Type B pancreatic cell (in vitro differentiated cells): ENCODE data around the gene CLASP1. TPM values are rescaled to one million over a fixed set of nuclear protein-coding genes. Genes with fewer than 3 reads are reported as not detected.
"Not testable (repeated sequence)": the region's sequence is repeated elsewhere in the genome, so short reads cannot be mapped to it uniquely, and the experiment has no call there.

Experiments
- DNase-seq: peaks from one replicate; pipeline ENCODE4 v3.0.0; 2021; ENCODE audit warnings: mixed read lengths; ENCODE audit not compliant: unreplicated experiment; ENCODE audit errors: extremely low spot score
- H3K27ac Mint-ChIP-seq: 2 replicates; pipeline ENCODE4 v1.8.0; 2021; ENCODE audit warnings: mild to moderate bottlenecking, mixed read lengths
- H3K27me3 Mint-ChIP-seq: 2 replicates; pipeline ENCODE4 v1.8.0; 2021; ENCODE audit warnings: mixed read lengths
- H3K36me3 Mint-ChIP-seq: 2 replicates; pipeline ENCODE4 v1.8.0; 2021; ENCODE audit warnings: mixed read lengths
- H3K4me1 Mint-ChIP-seq: one replicate; pipeline ENCODE4 v1.8.0; 2021; ENCODE audit warnings: mixed read lengths; ENCODE audit not compliant: unreplicated experiment
- H3K4me3 Mint-ChIP-seq: 2 replicates; pipeline ENCODE4 v1.8.0; 2021; ENCODE audit warnings: mild to moderate bottlenecking, mixed read lengths
- H3K9me3 Mint-ChIP-seq: 2 replicates; pipeline ENCODE4 v1.8.0; 2021; ENCODE audit warnings: mixed read lengths
- total RNA-seq: library from RNA; stranded (reverse); gene quantifications from 2 replicates; pipeline ENCODE4 v1.2.1, GENCODE V29; 2021; ENCODE audit warnings: low replicate concordance
- TF ChIP-seq, protein P1 (sequence below): fragments of 200-600 bp; sonication (generic); conservative IDR thresholded peaks from 2 replicates; pipeline ENCODE4 v1.5.0; 2021; ENCODE audit warnings: antibody characterized with exemption, mild to moderate bottlenecking

Gene CLASP1
- total RNA-seq, 1 donor from 2014 or later, result 74.6 TPM

DNA sequence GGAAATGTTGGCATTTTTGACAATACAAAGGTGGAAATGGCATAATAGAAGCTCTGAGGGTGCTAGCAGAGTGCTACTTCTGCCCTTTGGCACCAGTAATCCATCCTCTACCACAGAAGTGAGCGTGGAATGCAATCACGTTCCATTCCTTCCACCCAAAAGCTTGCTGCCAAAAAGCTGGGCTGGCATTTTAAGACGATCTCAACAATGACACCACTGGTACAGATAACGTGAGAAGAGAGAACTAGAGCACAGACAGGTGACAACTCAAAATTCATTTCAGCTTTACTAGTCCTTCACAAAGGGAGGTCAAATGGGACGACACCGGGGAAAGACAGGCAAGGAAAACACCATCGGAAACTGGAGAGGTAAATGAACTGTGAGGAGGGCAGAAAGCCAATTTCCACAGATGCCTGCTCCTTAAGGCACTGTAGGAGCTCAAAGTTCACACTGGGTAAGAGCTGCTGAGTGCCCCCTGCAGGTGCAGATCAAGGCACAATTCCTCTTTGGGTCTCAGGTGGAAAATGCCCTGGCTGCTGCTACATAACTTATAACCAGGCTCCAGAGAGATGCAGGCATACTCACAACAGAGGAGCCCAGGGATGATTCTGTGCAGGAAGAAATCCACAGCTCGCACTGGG lies 169.3 kb downstream of the CLASP1 start:
- DNase-seq, result no peak
- Mint-ChIP-seq H3K36me3 (peaks cover 8% of the 10 kb centered on the region), H3K9me3 (no peaks in the 10 kb centered on the region), H3K27ac (no peak overlapping the region), H3K4me3 (no peak overlapping the region), H3K4me1 (peaks cover 36% of the 10 kb centered on the region), H3K27me3 (no peaks in the 10 kb centered on the region)
- TF ChIP-seq, protein P1, sequence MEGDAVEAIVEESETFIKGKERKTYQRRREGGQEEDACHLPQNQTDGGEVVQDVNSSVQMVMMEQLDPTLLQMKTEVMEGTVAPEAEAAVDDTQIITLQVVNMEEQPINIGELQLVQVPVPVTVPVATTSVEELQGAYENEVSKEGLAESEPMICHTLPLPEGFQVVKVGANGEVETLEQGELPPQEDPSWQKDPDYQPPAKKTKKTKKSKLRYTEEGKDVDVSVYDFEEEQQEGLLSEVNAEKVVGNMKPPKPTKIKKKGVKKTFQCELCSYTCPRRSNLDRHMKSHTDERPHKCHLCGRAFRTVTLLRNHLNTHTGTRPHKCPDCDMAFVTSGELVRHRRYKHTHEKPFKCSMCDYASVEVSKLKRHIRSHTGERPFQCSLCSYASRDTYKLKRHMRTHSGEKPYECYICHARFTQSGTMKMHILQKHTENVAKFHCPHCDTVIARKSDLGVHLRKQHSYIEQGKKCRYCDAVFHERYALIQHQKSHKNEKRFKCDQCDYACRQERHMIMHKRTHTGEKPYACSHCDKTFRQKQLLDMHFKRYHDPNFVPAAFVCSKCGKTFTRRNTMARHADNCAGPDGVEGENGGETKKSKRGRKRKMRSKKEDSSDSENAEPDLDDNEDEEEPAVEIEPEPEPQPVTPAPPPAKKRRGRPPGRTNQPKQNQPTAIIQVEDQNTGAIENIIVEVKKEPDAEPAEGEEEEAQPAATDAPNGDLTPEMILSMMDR, result no peak

DNA sequence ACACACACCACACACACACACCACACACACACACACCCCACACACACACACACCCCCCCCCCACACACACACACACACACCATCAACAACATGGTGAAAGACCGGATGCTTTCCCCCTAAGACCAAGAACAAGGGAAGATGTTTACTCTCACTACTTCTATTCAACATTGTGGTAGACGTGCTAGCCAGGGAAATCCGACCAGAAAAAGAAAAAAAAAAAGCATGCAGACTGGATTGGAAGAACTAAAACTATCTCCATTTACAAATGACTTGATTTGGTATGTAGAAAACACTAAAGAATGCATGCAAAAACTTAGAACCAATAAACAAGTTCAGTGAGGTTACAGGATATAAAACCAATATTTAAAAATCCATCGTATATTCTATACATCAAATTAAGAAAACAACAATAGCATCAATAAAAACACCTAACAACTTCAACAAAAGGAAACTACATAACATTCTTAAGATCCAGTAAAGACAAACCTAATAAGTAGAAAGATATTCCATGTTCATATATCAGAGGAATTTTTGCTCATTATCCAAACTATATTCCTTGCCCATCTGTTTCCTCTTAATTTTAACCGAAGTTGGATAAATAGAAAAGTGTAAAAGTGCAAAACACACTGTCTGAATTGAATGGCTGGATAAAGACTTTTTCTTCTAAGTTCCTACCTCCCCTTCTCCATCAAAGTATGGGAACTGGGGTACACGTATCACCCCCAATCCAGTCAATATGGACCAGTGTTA lies 170.1 kb downstream of the CLASP1 start:
- no peak overlapping the region for H3K4me3 Mint-ChIP-seq
- no peaks in the 10 kb centered on the region for H3K9me3 Mint-ChIP-seq
- peaks cover 32% of the 10 kb centered on the region for H3K4me1 Mint-ChIP-seq
- DNase-seq, result no peak
- TF ChIP-seq, protein P1, result no peak
- no peak overlapping the region for H3K27ac Mint-ChIP-seq
- no peaks in the 10 kb centered on the region for H3K27me3 Mint-ChIP-seq
- peaks cover 5% of the 10 kb centered on the region for H3K36me3 Mint-ChIP-seq

DNA sequence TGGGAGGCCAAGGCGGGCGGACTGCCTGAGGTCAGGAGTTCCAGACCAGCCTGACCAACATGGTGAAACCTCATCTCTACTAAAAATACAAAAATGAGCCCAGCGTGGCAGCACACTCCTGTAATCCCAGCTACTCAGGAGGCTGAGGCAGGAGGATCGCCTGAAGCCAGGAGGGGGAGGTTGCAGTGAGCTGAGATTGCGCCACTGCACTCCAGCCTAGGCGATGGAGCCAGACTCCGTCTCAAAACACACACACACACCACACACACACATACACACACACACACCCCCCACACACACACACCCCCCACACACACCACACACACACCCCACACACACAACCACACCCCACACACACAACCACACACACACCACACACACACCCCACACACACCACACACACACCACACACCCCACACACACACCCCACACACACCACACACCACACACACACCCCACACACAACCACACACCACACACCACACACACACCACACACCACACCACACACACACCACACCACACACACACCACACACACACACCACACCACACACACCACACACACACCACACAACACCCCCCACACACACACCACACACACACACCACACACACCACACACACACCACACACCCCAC lies 170.8 kb downstream of the CLASP1 start:
- H3K36me3 Mint-ChIP-seq, H3K9me3 Mint-ChIP-seq, H3K27me3 Mint-ChIP-seq, H3K4me3 Mint-ChIP-seq, H3K27ac Mint-ChIP-seq, DNase-seq: not testable (repeated sequence)
- H3K4me1 Mint-ChIP-seq, result peaks cover 33% of the 10 kb centered on the region

DNA sequence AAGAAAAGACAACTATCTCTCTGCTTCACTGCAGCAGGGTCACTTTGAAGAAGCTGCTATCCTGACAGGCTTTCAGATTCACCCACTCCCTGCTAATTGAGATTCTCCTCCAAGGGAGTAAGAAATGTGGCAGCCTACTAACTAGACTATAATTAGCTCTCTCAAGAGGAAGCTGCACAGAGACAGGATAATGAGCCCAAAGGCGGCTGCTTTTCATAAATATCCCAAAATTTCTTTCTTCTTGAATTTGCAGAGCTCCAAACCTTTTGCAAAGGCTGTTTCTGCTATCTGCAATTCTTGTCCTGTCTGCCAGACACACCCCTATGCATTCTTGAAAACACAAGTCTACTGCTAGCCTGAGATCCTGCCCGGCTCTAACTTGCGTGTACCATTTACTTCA lies 172.6 kb downstream of the CLASP1 start:
- DNase-seq, result no peak
- Mint-ChIP-seq H3K27ac (no peak overlapping the region), H3K4me3 (no peak overlapping the region), H3K9me3 (no peaks in the 10 kb centered on the region), H3K27me3 (no peaks in the 10 kb centered on the region), H3K36me3 (peaks cover 3% of the 10 kb centered on the region), H3K4me1 (peaks cover 46% of the 10 kb centered on the region)
- TF ChIP-seq, protein P1, result no peak

DNA sequence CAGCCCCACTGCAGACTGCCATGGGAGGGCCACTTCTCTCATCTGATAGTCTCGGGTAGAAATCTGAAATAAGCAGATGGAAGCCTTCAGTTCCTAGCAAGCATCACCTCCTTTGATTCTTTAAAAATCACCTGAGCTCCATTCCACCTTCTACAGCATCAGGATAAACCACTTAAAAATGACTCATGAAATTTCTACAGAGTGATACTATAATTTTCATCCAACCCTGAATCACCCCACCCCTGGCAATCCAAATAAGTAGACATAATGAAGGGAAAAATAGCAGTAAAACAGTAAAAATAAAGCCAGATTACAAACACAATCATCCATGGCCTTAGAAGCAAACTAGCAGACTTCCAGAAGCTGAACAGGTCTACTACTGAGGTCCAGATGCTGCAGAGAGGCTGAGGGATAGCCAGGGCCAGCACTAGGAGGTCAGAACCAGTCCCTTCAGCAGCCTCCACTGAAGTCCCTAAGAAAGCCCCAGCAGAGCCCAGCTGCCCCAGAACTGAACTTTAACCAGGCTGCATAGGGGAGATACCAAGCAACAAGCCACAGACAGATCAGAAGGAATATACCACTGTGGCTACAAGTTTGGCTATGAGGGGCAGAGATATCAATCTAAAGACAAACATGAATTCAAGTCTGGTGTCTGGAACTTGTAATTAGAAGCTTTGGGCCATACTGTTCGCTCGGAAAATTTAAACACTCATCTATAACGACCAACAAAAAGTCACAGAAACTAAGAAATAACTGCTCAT lies 173.3 kb downstream of the CLASP1 start:
- TF ChIP-seq, protein P1, result no peak
- Mint-ChIP-seq H3K27ac (no peak overlapping the region), H3K27me3 (no peaks in the 10 kb centered on the region), H3K36me3 (peaks cover 6% of the 10 kb centered on the region), H3K4me3 (no peak overlapping the region), H3K9me3 (no peaks in the 10 kb centered on the region), H3K4me1 (peaks cover 46% of the 10 kb centered on the region)
- DNase-seq, result no peak
